C4-2B (cell line): ENCODE measurements around the gene ENG.

ENCODE experiments used
- ZFX ChIP-seq: fragments of 450-650 bp; IDR thresholded peaks from 2 replicates; pipeline ENCODE4 v1.6.1; 2017
- TF ChIP-seq, protein P1 (sequence below): fragments of 450-650 bp; conservative IDR thresholded peaks from 2 replicates; pipeline ENCODE4 v1.5.1; 2017; ENCODE audit warnings: mild to moderate bottlenecking

DNA sequence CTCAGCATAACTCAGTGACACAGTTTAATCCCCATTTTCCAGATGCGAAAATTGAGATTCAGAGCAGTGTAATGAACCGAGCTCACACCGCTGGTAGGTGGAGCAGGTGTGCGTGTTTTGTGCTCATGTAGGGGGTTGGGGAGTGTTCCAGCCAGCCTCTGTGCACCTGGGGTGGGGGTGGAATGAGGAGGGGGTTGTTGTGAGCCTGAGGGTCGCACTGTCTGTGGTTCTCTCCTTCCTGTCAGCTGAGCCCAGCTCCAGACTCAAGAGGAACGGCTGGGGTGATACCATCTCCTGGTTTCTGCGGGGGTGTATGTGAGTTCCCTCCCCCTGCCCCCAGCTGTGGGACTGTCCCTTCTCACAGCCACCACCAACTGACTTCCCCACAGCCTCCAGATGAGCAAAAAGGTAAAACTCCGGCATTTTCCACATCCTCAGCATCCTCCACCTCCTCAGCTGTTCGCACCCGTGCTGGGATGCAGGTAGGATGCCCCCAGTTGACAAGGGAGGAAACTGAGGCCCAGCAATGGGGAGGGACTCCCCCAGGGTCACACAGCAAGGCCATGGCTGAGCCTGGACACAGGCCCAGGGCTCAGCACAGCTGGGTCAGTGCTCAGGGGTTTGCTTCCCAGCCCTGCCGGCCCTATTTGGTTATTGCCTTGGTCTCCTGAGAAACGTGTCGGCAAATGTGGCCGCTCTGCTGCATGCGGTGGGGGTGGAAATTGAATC lies 78.1 kb downstream of the ENG start:
- TF ChIP-seq, protein P1, sequence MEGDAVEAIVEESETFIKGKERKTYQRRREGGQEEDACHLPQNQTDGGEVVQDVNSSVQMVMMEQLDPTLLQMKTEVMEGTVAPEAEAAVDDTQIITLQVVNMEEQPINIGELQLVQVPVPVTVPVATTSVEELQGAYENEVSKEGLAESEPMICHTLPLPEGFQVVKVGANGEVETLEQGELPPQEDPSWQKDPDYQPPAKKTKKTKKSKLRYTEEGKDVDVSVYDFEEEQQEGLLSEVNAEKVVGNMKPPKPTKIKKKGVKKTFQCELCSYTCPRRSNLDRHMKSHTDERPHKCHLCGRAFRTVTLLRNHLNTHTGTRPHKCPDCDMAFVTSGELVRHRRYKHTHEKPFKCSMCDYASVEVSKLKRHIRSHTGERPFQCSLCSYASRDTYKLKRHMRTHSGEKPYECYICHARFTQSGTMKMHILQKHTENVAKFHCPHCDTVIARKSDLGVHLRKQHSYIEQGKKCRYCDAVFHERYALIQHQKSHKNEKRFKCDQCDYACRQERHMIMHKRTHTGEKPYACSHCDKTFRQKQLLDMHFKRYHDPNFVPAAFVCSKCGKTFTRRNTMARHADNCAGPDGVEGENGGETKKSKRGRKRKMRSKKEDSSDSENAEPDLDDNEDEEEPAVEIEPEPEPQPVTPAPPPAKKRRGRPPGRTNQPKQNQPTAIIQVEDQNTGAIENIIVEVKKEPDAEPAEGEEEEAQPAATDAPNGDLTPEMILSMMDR, result no peak
- no peak for TF ChIP-seq ZFX
